NCI-H748 (cell line): Measurements from ENCODE around the gene BCAM.
A peak's percentile ranks its signal among the peaks of the same experiment; 100 is the strongest.
"Not testable (repeated sequence)": the region's sequence is repeated elsewhere in the genome, so short reads cannot be mapped to it uniquely, and the experiment has no call there.

Experiments
- DNase-seq: peaks from one replicate; lab custom pipeline; 2025; ENCODE audit not compliant: unreplicated experiment; lab: John Stamatoyannopoulos, UW

BCAM gene

GRCh38 chr19:44816301-44816700 is 7.4 kb downstream of the BCAM start:
- no peak for DNase-seq

GRCh38 chr19:44817725-44818465 is 9.0 kb downstream of the BCAM start:
- no peak for DNase-seq

GRCh38 chr19:44818466-44819031 is 9.6 kb downstream of the BCAM start:
- DNase-seq: no peak

GRCh38 chr19:44819246-44819832 is 10.4 kb downstream of the BCAM start:
- DNase-seq: no peak

- no peak for DNase-seq
These were observed 12.0 kb downstream of the BCAM start for GRCh38 chr19:44820648-44821609.

GRCh38 chr19:44822177-44822576 is 13.3 kb downstream of the BCAM start:
- no peak for DNase-seq

GRCh38 chr19:44822670-44823372 is 13.9 kb downstream of the BCAM start:
- DNase-seq: no peak

GRCh38 chr19:44823373-44823698 is 14.4 kb downstream of the BCAM start:
- DNase-seq: no peak

GRCh38 chr19:44824761-44825160 is 15.9 kb downstream of the BCAM start:
- DNase-seq: peak; percentile 86

- not testable (repeated sequence) for DNase-seq
These were observed 24.0 kb downstream of the BCAM start for GRCh38 chr19:44832875-44833274.

GRCh38 chr19:44834399-44834798 is 25.5 kb downstream of the BCAM start:
- DNase-seq: not testable (repeated sequence)

- no peak for DNase-seq
These were observed 30.4 kb downstream of the BCAM start for GRCh38 chr19:44839276-44839675.

GRCh38 chr19:44840811-44841210 is 31.9 kb downstream of the BCAM start:
- no peak for DNase-seq

- no peak for DNase-seq
These were observed 32.3 kb downstream of the BCAM start for GRCh38 chr19:44841231-44841630.

- no peak for DNase-seq
These were observed 36.3 kb downstream of the BCAM start for GRCh38 chr19:44845286-44845611.

- DNase-seq: peak; percentile 93
These were observed 36.9 kb downstream of the BCAM start, which contains the start of gene NECTIN2 for GRCh38 chr19:44845612-44846454. TSS of gene NECTIN2 (plus strand) at chr19:44846297. CDS start at chr19:44846526, 229 bp downstream.

- peak; percentile 27 for DNase-seq
These were observed 37.7 kb downstream of the BCAM start for GRCh38 chr19:44846455-44847143.

GRCh38 chr19:44847144-44848035 is 38.5 kb downstream of the BCAM start:
- DNase-seq: peak; percentile 68
